GM18858 (cell line): ENCODE measurements around the gene CD101.

Experiments used
- ATAC-seq: cut with Tn5 transposase; IDR thresholded peaks from one replicate; pipeline ENCODE4 v1.9.1; 2021; ENCODE audit not compliant: unreplicated experiment

The CD101 gene

DNA sequence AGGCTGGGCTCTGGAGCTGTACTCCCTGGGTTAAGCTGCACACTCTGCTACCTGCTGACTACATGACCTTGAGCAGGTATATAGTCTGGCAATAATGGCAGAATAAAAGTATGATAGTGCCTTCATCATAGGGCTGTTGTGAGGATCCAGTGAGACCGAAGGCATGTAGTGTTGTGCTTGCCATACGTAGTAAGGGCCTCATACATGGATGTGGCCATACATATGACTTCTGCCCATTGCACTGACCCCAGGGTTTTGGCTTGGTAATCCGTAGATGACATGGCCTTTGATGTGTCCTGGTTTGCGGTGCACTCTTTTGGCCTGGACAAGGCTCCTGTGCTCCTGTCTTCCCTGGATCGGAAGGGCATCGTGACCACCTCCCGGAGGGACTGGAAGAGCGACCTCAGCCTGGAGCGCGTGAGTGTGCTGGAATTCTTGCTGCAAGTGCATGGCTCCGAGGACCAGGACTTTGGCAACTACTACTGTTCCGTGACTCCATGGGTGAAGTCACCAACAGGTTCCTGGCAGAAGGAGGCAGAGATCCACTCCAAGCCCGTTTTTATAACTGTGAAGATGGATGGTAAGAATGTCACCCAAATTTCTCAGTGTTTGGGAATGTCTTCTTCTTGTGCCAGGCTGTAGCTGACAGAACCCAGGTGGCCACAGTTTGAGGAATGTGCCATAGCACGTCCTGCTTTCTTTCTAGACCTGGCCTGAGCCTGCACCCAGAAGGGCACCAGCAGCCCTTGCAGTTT is 17.0 kb upstream of the CD101 start:
- ATAC-seq: no peak

DNA sequence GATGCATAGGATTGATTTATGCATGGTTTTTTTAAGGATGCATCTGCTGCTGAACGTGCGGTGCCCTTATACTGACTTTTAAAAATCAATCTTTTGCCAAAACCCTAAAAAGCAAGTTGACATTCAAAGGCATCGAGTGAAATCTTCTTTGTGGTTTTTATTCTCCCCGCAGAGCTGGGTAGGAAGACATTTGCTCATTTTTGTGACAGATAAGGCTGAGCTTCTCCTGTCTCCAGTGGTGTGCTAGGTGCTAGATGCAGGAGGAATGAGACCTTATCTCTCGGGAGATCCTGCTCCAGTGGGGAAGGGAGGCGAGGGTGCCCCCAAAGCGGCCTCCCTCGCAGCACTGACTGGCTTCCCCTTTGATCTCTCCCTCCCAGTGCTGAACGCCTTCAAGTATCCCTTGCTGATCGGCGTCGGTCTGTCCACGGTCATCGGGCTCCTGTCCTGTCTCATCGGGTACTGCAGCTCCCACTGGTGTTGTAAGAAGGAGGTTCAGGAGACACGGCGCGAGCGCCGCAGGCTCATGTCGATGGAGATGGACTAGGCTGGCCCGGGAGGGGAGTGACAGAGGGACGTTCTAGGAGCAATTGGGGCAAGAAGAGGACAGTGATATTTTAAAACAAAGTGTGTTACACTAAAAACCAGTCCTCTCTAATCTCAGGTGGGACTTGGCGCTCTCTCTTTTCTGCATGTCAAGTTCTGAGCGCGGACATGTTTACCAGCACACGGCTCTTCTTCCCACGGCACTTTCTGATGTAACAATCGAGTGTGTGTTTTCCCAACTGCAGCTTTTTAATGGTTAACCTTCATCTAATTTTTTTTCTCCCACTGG is 14.9 kb upstream of the CD101 start:
- no peak for ATAC-seq

DNA sequence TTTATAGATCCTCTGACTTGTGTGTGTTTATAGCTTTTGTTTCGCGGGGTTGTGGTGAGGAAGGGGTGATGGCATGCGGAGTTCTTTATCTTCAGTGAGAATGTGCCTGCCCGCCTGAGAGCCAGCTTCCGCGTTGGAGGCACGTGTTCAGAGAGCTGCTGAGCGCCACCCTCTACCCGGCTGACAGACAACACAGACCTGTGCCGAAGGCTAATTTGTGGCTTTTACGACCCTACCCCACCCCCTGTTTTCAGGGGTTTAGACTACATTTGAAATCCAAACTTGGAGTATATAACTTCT is 14.4 kb upstream of the CD101 start:
- no peak for ATAC-seq

DNA sequence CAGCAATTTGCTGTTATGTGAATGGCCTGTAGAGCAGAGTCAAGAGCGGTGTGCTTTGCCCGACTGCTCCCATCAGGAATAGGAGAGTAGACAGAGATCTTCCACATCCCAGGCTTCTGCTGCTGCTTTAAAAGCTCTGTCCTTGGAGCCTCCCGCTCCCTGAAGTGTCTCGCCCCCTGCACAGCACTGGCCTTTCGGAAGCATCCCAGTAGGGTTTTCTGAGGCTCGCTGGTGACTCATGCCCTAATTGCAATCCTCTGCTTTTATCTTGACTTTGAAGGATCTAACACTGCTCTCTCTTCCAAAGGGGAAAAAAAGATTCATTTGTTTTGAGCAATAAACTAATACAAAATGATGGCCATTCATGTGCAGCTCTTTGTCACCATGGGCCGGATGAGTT is 13.3 kb upstream of the CD101 start:
- no peak for ATAC-seq

DNA sequence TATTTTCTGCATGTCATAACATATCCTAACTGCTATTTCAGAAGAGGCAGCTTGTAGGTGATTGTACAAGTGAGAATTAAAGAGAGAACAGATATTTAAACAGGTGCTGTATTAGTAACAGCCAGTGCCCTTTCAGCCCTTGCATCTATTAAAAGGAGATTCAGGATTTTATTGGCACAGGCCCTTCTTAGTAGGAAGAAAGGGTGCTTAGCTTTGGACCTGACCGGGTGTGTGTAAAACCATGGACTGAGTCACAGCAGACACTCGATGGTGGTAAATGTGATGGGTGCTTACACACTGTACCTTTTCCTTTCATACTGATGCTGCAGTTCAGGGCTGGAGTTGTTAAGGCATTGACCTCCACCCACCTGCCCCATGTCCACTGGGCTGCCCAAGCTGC is 12.7 kb upstream of the CD101 start:
- ATAC-seq: no peak

DNA sequence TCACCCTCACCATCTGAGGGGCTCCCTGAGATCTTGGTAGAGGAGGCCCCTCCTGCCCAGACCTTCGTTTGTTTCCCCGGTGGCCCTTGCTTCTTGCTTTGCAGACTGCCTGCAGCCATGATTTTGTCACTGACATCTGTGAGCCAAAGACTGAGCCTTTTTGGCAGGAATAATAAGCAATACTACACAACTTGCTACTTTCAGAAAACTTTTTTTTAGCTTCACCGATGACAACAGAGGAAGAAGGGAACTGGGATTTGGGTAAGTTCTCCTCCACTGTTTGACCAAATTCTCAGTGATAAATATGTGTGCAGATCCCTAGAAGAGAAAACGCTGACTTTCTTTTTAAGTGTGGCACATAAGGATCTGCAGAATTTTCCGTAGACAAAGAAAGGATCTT is 11.7 kb upstream of the CD101 start:
- no peak for ATAC-seq

DNA sequence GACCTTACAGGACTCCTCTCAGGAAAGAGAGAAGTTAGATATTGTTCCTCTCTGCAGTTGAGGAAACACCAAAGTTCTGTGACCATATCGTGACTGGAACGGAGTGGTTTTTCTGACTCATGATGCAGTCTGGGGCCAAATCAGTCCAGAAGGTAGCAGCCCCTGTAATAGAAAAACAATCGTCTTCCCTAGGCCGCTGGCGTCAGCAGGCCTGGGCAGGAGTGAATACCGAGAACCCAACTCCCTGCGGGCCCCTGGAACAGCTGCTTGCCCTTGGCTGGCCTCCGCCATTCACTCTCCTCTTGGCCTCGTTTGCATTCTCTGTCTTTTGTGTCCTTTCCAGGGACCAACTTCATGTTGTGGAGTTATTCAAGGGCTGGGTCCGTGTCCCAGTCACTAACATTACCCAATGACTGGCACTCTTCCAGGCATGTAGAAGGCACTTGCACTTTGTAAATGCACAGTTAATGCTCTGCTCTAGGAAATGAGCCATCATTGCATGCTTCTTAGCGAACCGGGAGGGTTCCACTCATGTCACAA is 10.9 kb upstream of the CD101 start:
- no peak for ATAC-seq

DNA sequence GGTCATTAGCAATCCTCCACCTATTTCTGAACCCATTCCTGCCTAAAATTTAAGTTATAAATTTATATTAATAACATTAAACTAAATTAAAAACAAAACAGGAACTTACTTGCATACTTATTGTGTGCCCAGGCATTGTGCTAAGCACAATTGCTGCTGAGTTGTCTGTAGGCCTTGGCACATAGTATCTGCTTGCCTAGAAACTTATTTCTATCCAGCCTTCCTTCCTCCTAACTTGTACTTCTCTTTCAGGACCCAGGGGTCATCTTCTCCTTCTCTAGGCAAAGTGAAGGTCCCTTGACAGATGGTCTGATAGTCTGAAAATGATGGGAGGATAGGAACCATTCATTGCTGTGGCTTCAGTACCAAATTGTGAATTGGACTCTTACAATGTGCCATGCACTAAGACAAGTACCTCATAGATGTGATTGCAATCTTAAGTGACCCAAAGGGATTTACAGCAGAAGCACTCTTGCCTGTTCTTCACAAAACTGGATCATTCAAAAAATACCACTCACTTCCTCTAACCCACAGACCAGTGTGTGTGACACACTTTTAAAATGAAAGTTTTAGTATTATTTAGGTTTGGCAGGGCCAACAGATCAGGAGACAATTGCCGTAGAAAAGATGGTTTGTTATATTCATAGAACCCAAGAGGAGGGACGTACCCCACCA is 10.3 kb upstream of the CD101 start:
- ATAC-seq: no peak

DNA sequence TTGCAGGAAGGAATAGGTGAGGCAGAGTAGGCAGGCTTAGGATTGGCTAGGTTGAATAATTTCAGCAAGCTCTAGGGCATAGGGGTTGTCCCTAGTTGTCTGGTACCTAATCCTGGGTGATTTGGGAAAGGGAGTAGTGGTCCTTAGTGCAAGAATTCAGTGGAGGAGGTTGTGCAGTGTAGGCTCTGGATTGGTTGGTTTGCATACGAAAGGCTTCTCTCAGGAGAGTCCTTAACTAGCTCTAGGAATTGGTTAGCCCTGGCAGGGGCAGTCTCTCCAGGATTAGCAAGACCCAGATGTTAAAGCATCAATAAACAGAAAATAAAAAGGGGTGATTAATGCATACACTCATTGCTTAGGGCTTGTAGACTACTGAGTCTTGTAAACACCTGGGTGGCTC is 9.6 kb upstream of the CD101 start:
- ATAC-seq: no peak

DNA sequence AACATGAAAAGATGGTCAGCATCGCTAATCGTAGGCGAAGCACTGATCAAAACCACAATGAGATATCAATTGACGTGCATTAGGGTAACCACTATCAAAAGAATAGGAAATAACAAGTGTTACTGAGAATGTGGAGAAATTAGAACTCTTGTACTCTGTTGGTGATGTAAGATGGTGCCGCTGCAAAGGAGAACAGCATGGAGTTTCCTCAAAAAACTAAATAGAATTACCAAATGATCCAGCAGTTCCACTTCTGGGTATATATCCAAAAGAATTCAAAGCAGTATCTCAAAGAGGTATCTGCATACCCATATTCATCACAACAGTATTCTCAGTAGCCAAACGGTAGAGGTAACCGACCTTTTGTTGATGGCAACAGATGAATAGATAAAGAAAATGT is 8.3 kb upstream of the CD101 start:
- no peak for ATAC-seq

DNA sequence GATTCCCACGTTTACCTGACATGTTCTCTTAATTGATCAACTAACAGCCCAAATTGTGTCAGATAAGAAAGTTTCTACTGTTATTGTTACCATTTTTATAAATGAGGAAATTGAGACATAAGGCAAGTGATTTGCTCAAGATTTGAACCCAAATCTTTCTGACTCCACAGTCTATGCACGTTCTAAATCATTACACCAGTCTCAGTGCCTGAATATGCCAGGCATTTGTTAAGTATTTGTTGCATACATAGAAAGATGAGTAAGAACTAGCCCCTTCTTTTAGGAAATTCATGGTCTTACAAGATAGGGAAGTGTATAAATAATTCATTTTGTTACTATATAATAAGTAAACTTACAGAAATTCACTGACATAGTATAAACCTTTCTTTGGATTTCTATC is 7.1 kb upstream of the CD101 start:
- no peak for ATAC-seq

DNA sequence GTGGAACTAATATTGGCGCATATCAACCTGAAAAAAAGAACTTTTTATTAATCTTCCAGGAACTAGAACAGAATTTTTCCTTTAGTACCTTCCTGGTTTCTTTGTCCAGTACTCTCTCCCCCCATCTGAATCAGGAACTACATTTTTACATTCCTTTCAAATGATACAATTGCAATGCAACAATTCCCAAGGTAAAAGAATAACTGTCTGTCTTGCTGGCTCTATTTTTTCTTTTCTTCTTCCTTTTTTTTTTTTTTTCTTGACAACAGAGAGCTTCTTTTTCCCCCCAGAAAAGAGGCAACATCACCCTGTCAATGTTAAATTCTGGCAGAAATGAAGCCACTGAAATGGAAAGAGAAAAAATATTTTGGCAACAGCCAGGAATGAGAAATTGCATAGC is 4.5 kb upstream of the CD101 start:
- no peak for ATAC-seq

DNA sequence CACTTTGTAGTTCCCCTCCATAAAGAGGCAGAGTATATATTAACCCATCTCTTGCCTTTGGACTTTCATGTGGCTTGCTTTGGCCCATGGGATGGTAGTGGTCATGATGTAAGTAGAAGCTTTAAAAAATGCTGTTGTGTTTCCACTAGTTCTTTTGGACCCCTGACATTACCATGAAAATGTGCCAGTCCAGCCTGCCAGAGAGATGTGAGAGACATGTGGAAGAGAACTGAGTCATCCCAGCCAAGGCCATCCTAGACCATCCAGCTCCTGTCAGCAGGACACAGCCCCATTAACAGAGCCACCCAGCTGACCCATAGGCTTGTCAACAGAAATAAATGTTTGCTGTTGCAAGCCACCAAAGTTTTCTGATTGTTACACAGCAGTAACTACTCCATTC is 3.9 kb upstream of the CD101 start:
- ATAC-seq: no peak

DNA sequence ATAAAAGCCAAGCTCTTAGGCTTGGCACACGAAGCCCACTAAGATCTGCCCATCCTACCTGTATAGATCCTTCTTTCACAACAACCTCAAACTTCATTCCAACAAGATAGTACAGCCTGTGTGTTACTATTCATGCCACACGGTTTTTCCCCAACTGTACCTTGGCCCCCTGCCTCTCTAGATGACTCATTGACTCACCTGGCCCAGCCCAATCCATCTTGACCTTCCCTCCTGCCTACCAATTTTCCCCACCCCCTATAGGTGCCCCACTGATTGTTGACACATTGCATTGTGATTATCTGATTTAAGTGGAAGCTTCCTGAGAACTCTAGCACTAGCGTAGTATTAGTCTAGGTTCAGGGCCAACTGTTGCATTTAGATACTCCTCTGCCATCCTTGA is 2.0 kb upstream of the CD101 start:
- no peak for ATAC-seq

DNA sequence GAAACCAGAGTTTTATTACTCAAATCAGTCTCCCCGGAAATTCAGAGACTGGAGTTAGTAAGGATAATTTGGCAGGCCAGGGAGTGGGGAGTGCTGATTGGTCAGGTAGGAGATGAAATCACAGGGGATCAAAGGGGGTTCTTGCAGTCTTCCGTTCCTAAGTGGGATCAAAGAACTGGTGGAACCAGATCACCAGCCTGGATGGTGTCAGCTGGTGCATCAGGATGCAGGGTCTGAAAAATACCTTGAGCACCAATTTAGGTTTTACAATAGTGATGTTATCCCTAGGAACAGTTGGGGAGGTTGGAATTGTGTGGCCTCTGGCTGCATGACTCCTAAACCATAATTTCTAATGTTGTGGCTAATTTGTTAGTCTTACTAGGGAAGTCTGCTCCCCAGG is 1.4 kb upstream of the CD101 start:
- ATAC-seq: no peak

DNA sequence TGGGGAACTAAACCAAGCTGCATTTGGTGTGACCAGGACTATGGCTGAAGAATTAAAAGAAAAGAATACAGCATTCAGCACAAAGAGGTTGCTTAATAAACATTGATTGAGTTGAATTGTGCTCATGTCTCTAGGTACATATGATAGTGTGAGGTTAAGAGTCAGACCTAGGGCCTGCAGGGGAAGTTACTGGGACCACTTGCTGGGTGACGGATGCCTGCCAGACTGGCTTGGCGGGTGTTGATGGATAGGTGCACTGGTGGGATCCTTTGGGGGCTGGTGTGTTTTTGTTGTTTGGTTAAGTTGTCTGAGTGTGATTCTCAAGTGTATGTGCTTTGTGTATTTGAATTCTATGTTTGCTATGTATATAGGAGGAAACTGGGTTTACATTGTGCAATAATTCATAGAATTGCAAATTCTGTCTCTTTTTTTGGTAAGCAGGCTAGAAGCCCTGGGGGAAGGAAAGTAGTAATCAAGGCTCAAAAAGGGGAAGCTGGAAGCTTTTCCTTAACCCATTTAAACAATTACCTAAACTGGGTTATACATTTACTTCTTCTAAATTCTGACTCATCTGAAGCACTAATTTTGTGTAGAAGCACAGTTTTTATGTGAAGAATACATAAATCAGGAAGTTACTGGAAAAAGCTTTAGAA is 1.8 kb downstream of the CD101 start:
- no peak for ATAC-seq

DNA sequence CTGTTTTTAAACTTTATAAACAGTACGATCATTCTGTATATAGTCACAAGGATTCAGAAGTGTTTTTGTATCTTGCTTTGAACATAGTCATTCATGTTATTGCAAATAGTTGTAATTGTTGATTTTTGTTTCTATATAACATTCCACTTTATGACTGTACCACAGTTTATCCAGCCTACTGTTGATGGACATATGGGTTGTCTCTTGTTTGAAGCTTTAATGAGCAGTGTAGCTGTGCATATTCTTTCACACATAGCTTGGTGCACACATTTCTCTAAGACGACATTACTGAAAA is 6.1 kb downstream of the CD101 start:
- no peak for ATAC-seq

DNA sequence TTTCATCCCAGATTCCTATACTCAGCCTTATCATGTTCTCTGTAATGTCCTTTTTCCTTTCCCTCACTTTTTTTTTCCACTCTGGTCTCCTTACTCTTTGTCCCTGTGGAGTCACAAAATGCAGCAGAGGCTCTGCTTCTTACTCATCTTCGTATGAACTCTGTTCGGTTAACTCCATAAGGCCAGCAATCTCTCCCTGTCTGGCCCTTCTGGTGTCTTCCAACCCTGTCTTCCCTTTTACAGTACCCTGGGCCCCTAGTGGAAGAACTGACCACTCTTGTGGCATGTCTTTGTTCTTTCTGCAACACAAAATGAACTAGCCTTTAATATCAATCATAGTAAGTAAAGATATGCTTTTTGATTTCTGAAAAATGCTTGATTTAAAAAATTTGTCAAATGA is 7.1 kb downstream of the CD101 start:
- ATAC-seq: no peak

DNA sequence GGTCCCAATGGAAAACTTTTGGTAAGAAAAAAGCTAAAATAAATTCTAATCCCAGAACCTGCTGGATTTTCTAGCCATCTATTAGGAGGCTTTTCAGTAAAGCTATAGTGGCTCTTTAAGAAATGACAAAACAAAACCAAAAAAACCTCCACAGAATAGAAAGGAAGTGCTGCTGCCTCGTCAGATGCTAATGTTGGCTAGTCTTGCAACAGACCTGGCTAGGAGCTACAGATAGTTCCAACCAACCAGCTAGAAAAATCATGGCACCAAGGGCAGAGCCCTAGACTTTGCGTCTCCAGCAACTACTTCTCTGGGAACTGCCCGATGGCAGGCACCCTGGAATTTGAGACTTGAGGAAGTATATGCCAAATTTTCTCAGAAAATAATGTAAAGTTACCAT is 7.6 kb downstream of the CD101 start:
- no peak for ATAC-seq

DNA sequence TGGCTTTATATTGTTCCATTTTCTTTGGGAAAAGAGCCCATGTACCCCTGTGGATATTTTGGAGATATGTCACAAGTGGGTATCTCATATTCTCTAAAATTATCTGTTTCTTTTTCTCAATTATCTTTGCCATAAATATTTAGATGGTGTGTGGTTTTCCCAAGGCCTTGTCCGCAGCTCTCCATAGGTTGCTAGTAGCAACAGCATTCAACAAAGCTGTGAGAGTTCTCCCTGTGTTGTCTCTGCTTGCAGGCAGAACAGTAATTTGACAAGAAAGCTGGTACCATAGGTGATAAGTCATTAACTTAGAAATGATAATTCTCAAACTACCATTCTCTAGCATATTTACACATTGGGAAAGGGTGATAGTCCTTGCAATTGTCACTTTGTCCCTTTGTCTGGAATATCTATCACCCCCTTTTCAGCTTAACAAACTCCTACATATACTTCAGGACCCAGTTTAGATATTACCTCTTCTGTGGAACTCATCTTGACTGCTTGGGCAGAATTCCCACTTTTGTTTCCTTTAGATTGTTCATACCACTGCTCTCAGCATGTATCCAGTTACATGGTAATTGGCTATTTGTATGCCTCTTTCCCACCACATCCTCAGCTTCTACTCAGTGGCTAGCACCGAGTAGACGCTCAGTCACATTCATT is 8.9 kb downstream of the CD101 start:
- ATAC-seq: no peak

DNA sequence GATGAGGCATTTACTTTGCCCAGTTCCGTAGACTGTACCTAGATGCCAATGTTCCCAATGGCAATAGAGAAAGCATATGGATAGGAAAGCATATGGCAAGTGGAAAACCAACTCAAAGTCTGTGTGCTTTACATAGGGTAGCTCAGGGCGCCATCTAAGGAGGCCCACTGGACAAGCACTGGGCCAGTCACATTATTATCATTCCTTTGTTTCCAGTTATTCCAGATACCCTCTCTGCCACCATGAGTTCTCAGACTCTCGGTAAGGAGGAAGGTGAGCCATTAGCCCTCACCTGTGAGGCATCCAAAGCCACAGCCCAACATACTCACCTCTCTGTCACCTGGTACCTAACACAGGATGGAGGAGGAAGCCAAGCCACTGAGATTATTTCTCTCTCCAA is 9.8 kb downstream of the CD101 start:
- ATAC-seq: no peak
